GM21576 (cell line): ENCODE results near the gene TFF3.

Source experiments
- ATAC-seq: cut with Tn5 transposase; IDR thresholded peaks from one replicate; pipeline ENCODE4 v1.9.1; 2021; ENCODE audit warnings: mild to moderate bottlenecking, moderate library complexity; ENCODE audit not compliant: unreplicated experiment

The TFF3 gene

DNA sequence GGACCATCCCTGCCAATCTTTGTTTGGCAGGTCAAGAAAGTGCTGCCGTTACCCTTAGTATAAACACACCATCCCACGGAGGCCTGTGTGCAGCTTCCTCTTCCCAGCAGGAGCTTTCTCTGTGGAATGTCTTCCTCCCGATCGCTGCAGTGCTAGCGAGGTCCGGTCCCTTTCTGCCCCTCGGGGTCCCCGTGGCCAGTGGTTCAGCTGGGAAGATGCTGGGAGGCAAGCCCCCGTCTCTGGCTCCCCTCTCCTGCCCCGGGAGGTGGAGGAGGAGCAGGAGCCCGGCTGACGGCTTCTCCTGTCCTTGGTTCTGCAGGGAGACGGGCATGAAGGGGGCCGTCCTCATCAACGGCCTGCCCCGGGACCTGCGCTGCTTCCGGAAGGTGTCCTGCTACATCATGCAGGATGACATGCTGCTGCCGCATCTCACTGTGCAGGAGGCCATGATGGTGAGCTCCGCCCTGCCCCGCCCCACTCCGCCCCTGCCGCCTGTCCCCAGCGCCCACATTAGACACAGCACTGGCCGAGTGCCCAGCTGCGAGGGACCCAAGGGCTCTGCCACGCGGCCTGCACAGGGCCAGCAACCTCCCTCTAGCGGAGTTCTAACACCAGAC lies 42.1 kb downstream of the TFF3 start:
- no peak for ATAC-seq

DNA sequence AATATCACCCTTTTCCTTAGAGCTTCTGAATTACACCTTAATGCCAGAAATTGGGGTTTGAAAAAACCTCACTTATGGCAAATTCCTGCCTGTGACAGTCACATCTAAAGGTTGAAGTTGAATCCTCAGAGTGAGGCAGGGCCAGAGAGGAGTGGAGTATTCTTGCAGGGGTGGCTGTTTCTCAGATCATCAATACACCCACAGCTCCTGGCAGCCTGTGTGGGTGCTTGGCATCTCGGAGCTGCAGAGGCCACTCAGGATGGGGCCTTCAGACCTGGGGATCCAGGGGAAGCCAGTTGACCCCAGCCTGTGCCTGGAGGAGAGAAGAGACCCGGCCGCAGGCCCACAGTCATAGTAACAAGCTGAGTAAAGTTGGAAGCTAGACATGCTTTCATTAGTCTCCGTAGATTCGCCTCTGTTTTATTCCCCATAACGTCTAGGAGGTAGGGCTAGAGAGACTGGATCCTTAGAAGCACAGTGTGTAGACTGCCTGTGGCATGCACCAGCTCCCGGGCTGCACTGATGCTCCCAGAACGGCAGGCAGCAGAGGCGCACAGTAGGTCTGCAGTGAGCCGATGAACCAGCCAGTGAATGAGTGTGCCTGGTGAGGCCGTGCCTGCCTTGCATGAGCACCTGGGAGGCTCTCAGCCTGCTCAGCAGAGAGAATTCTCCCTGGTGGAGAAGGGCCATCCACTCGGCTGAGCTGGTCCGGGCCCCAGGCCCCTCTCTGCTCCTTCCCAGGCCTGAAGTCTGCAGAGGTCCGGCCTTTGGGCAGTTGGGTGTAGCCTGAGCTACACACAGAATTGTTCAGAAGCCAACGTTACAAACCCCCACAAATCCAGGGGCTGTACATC lies 42.9 kb downstream of the TFF3 start:
- no peak for ATAC-seq

DNA sequence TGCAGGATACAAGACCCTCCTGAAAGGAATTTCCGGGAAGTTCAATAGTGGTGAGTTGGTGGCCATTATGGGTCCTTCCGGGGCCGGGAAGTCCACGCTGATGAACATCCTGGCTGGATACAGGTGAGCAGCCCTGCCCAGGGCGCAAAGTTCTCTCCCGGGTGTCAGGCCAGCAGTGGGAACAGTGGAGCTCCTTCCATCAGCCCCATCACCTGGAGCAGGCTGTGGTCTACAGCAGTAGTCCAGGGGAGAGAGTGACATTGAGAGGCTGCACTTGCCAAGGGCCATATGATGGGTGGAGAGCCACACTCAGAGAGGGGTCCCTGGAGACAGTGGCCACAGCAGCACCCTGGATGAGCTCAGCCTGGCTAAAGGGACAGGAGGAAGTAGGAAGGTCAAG lies 44.1 kb downstream of the TFF3 start:
- no peak for ATAC-seq

DNA sequence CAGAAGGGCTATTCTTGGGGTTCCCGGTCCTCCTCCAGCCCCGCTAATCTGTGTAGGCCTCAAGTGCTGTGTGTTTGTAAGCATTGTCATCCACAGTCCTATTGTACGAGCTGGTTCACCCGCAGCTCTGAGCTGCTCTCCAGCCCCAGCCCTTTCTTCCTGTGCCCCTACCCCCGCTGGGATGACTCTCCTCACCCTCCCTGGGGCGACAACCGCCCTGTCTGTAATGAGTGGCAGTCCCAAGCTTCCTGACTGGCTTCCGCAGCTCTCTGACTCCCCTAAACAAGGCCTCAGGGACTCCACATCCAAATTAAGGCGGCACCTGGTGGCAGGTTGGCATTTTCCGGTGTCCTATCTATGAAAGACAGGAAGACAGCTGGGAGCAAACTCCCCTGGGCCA lies 45.8 kb downstream of the TFF3 start:
- no peak for ATAC-seq

DNA sequence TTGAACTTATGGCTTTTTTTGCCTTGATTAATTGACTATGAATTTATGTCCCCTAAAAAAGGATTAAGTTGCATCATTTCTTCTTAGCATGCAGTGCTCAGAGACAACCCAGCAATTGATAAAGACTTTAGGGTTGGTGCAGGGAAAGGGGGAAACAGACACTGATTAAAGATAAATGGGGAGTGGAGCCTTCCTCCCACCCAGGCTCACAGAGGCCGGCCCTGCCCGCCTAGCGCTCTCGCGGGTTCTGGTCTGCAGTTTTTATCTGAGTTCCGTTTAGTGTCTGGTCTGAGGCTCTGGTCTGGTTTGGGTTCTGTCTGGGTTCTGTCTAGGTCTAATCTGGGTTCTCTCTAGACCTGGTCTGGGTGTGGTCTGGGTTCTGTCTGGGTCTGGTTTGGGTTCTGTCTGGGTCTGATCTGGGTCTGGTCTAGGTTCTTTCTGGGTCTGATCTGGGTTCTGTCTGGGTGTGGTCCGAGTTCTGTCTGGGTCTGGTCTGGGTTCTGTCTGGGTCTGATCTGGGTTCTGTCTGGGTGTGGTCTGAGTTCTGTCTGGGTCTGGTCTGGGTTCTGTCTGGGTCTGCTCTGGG lies 48.1 kb downstream of the TFF3 start:
- ATAC-seq: no peak

DNA sequence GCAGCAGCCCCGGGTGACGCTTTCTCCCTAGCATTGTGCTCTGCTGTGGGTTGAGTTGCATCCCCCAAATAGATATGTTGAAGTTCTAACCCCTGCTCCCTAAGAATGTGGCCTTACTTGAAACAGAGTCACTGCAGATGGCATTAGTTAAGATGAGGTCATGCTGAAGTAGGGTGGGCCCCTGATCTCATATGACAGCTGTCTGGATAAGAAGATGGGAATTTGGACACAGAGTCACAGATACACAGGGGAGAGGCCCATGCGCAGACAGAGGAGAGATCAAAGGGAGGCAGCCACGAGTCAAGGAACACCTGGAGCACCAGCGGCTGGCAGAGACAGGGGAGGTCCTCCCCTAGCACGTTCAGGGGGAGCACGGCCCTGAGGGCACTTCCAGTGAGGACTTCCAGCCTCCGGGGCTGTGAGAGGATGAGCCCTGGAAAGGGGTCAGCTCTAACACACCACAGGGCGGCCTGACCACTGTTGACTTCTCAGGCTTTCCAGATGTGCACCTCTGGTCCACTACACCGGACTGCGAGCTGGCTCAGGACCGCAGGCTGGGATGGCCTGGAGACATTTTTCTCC lies 49.9 kb downstream of the TFF3 start:
- no peak for ATAC-seq

DNA sequence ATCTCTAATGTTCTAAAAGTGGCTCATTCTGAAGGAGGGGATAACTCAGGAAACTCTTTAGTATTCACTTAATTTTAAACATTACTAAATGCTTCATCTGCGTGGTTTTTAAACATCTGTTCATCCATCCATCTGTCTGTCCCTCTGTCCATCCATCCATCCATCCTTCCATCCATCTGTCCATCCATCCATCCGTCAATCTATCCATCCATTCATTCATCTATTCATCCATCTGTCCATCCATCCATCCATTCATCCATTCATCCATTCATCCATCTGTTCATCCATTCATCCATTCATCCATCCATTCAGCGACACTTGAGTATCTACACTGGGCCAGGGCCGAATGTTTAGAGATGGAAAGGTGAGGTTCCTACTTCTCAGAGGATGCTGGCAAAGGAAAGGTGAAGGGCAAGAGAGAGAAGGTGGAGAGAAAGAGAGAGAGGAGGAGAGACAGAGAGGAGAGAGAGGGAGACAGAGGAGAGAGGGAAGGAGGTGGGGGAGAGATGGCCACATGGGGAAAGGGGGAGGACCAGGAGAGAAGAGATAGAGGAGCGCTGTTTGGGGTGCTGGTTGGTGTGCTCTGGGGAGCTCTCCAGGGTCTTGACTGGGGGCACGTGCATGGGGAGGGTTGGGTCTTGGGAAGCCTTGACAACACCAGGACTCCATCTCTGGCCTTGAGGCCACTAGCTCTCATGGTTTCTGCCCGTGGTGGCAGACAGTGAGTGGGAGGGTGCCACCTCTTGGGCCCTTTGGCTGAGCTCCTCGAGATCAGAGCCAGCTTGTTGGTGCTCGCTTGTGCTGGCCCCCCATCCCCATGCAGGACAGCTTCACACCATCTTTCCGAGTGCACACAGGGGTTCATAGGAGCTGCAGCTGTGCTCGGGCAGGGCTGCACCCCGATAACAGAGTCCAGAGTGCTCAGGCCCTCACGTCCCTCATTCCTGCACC lies 50.7 kb downstream of the TFF3 start:
- ATAC-seq: no peak

DNA sequence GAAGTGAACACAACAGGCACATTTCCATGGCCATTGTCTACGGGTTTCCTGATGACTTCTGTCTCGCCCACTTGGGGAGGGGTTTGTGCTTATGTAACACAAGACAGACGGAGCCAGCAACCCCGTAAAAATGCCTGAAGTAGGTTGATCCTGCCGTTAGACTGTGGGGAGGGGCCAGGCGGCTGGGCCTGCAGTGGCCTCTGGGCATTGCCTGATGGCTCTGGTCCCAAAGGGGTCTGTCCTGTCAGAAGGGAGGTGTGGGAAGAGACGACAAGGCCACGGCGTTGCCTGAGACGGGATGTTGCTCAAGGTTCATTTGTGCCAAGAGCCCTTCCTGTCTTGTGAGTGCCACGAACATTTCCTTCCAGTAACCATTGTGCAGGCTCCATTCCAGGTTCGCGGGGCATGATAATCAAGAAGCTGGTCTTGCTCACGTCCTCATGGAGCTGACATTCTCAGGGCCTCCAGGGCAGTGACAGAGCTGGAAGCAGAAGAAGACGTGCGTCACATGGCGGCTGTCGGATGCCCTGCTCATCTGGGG lies 51.5 kb downstream of the TFF3 start:
- ATAC-seq: no peak

DNA sequence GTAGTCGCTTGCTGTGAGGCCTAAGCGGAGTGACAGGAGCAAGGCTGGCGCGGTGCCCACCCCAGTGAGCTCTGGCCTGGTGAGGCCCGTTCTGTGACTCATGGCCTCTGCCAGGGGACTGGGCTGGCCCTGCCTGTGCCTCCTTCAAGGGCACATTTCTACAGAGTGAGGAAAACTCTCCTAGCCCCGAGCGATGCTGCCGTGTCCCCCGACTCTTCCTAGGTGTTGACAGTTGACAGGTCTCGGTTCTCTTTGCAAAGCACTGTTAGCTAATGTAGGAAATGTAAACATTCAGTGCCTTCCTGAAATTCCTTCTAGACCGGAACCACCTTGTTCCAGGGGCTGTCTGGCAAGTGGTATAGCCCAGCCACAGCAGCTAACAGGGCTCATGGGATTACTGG lies 52.4 kb downstream of the TFF3 start:
- ATAC-seq: no peak

DNA sequence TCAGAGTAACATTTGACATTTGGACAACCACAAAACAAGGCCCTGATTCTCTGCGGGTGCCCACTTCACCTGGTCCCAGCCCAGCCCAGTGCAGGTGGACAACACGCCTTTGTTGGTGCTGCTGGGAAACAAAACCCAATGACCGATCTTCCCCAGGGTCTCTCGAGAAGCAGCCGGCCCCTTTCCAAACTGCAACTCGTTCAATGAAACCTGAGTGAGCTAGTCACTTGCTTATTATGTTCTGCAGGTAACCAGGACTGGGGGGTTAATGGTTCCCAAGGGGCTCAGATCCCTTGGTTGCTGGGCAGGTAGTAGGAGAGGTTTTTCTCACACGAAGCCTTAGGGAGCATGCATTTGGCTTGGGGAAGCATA lies 53.4 kb downstream of the TFF3 start:
- no peak for ATAC-seq
